GM12875 (cell line): ENCODE data around the gene CHPF2.

Experiments used
- H3K4me3 ChIP-seq: one replicate; pipeline ENCODE4 v1.5.1; 2011; ENCODE audit warnings: low read depth, low read length, control low read depth
- CTCF ChIP-seq: IDR thresholded peaks from 2 replicates; pipeline ENCODE4 v1.5.1; 2011; ENCODE audit warnings: low read depth, mild to moderate bottlenecking, control low read depth, inconsistent platforms, low read length, moderate library complexity, borderline replicate concordance; ENCODE audit not compliant: insufficient read depth

The CHPF2 gene

GRCh38 chr7:151280388-151281019, 48.2 kb downstream of the CHPF2 start:
- no peak overlapping the region for H3K4me3 ChIP-seq
- no peak for TF ChIP-seq CTCF

- H3K4me3 ChIP-seq: no peak overlapping the region
- TF ChIP-seq CTCF: no peak
Observed at GRCh38 chr7:151281686-151282085, 49.4 kb downstream of the CHPF2 start.

GRCh38 chr7:151282111-151282510, 49.8 kb downstream of the CHPF2 start:
- no peak for TF ChIP-seq CTCF
- H3K4me3 ChIP-seq: no peak overlapping the region

GRCh38 chr7:151283302-151283701, 51.0 kb downstream of the CHPF2 start:
- no peak for TF ChIP-seq CTCF
- no peak overlapping the region for H3K4me3 ChIP-seq

- H3K4me3 ChIP-seq: no peak overlapping the region
- no peak for TF ChIP-seq CTCF
Observed at GRCh38 chr7:151286148-151286547, 53.9 kb downstream of the CHPF2 start.
